Measurements from ENCODE around the gene ZGRF1. TPM values are rescaled to one million over a fixed set of nuclear protein-coding genes. Genes with fewer than 3 reads are reported as not detected.
"Not testable (repeated sequence)": the region's sequence is repeated elsewhere in the genome, so short reads cannot be mapped to it uniquely, and the experiment has no call there.

Gene ZGRF1
- total and polyA plus RNA-seq, 2 donors (not counting 3 experiments of a cell fraction or from before 2014, with no cell fraction given), result 2.4 to 14.4 TPM

DNA sequence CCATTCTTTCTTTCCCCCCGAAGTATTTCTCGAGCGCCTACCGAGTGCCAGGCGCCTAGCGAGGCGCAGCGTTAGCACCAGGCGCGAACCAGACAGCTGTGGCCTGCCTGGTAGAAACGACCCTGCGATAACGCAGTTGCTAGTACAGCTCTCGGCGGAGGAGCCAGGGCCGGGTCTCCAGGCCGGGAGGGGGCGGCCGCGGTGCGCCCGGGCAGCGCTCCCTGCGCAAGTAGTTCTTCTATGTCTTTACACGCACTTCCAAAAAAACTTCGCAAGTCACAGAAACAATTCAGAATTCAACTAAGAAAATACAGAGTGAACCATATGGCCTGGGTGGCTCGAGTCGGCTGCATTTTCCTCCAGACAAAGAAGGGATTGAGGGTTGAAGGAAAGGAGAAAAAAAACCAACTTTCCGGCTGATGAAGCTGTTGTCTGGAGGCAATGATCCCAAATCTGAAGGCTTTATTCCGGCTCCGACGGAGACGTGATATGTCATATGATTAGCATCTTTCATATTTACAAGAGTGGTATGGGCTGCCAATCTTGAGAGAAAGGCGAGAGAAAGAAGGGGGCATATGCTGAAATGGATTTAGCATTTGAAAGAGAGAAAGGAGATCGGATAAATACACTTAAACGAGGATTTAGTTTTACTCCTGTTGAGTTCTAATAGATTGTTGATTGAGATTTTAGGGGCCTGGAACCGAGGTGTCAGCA lies 113.5 kb downstream of the ZGRF1 start:
- H3K27ac ChIP-seq (ENCODE audit: insufficient read depth, low read depth, low read length), result no peak overlapping the region
- no peaks in the 10 kb centered on the region for H3K9me3 ChIP-seq (replicated peaks; ENCODE audit: control insufficient read depth, insufficient read depth, low read length)
- no peaks in the 10 kb centered on the region for H3K79me2 ChIP-seq (ENCODE audit: control insufficient read depth, insufficient read depth, low read length)
- H3K4me1 ChIP-seq (ENCODE audit: control insufficient read depth, extremely low read depth, insufficient read depth, low read length), result peaks cover 10% of the 10 kb centered on the region
- H3K4me3 ChIP-seq (replicated peaks in 1 of 3; ENCODE audit: insufficient read depth in 1 of 3, low read depth in 1 of 3, low read length in 3 of 3), result peak overlapping the region; percentile 1 to 56 (median 18)
- H3K9me1 ChIP-seq (replicated peaks; ENCODE audit: control insufficient read depth, extremely low read depth, insufficient read depth, low read length), result no peaks in the 10 kb centered on the region
- no peaks in the 10 kb centered on the region for H3K36me3 ChIP-seq (ENCODE audit: control insufficient read depth in 2 of 2, extremely low read depth in 1 of 2, insufficient read depth in 2 of 2, low read length in 2 of 2)
- intact Hi-C loops (cut with micrococcal nuclease), result loop anchor here (1.0 to 5.0 kb wide), 6 partner anchors 81 to 461 kb away; partner anchors contain the start of genes AP1AR, LARP7 and ZGRF1
- peaks cover 3% of the 10 kb centered on the region for H4K20me1 ChIP-seq (replicated peaks; ENCODE audit: control insufficient read depth, extremely low read depth, insufficient read depth, low read length)
- TF ChIP-seq JUN (IDR thresholded peaks at IDR 0.05; ENCODE audit: borderline replicate concordance, insufficient read depth, insufficient read length, low read depth) (no peak), EZH2 (IDR thresholded peaks at IDR 0.05; ENCODE audit: borderline replicate concordance, low read depth, low read length, severe bottlenecking) (peak; percentile 44)
- TF ChIP-seq, protein P1, sequence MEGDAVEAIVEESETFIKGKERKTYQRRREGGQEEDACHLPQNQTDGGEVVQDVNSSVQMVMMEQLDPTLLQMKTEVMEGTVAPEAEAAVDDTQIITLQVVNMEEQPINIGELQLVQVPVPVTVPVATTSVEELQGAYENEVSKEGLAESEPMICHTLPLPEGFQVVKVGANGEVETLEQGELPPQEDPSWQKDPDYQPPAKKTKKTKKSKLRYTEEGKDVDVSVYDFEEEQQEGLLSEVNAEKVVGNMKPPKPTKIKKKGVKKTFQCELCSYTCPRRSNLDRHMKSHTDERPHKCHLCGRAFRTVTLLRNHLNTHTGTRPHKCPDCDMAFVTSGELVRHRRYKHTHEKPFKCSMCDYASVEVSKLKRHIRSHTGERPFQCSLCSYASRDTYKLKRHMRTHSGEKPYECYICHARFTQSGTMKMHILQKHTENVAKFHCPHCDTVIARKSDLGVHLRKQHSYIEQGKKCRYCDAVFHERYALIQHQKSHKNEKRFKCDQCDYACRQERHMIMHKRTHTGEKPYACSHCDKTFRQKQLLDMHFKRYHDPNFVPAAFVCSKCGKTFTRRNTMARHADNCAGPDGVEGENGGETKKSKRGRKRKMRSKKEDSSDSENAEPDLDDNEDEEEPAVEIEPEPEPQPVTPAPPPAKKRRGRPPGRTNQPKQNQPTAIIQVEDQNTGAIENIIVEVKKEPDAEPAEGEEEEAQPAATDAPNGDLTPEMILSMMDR (IDR thresholded peaks at IDR 0.05; ENCODE audit: extremely low read depth in 1 of 2, insufficient read depth in 1 of 2, low read depth in 1 of 2, low read length in 2 of 2), result peak; percentile 27 to 47
- peak; percentile 62 for FAIRE-seq
- BruUV-seq (replicated peaks), result no TSS peak
- peak; percentile 49 for DNase-seq (ENCODE audit: low read depth, low spot score)
- H3K9ac ChIP-seq (replicated peaks; ENCODE audit: extremely low read depth, insufficient read depth, low read length), result no peak overlapping the region
- POLR2A ChIA-PET, result no interaction called here
- CTCF ChIA-PET, result interaction anchor here (0.6 to 4.0 kb wide), 14 partner anchors 8 to 424 kb away, joined by 3 to 23 read pairs (median 5); no protein-coding TSS in a partner anchor
- H3K27me3 ChIP-seq (ENCODE audit: control insufficient read depth in 2 of 2, insufficient read depth in 2 of 2, low read length in 2 of 2), result peaks cover 68 to 90% of the 10 kb centered on the region in 2 experiments
- dilution Hi-C loops (cut with MboI; ENCODE audit: extremely low pct_ligation_motif_present, low sequenced_read_pairs), result no loop called here
- H2AFZ ChIP-seq (ENCODE audit: low read depth, low read length), result peak overlapping the region; percentile 30
- peak overlapping the region; percentile 80 for H3K4me2 ChIP-seq (ENCODE audit: insufficient read depth, low read length)

DNA sequence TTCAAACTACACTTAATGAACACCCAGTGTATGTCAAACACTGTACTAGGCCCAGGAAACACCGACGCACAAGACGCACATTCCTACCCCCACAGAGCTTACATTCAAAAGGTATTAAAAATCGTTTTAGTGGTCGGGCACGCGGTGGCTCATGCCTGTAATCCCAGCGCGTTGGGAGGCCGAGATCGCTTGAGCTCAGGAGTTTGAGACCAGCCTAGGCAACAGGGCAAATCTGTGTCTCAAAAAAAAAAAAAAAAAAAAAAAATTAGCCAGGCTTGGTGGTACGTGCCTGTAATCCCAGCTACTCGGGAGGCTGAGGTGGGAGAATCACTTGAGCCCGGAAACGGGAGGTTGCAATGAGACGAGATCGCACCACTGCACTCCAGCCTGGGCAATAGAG lies 114.3 kb downstream of the ZGRF1 start:
- H4K20me1 ChIP-seq (replicated peaks; ENCODE audit: control insufficient read depth, extremely low read depth, insufficient read depth, low read length); H3K9me1 ChIP-seq (replicated peaks; ENCODE audit: control insufficient read depth, extremely low read depth, insufficient read depth, low read length); H3K4me3 ChIP-seq (replicated peaks in 1 of 3; ENCODE audit: insufficient read depth in 1 of 3, low read depth in 1 of 3, low read length in 3 of 3); H3K27ac ChIP-seq (ENCODE audit: insufficient read depth, low read depth, low read length); H3K9ac ChIP-seq (replicated peaks; ENCODE audit: extremely low read depth, insufficient read depth, low read length); H3K4me1 ChIP-seq (ENCODE audit: control insufficient read depth, extremely low read depth, insufficient read depth, low read length); H2AFZ ChIP-seq (ENCODE audit: low read depth, low read length); H3K4me2 ChIP-seq (ENCODE audit: insufficient read depth, low read length); BruUV-seq (replicated peaks); FAIRE-seq; dilution Hi-C loops (cut with MboI; ENCODE audit: extremely low pct_ligation_motif_present, low sequenced_read_pairs); H3K36me3 ChIP-seq (ENCODE audit: control insufficient read depth in 2 of 2, extremely low read depth in 1 of 2, insufficient read depth in 2 of 2, low read length in 2 of 2); DNase-seq (ENCODE audit: low read depth, low spot score); H3K79me2 ChIP-seq (ENCODE audit: control insufficient read depth, insufficient read depth, low read length); H3K9me3 ChIP-seq (replicated peaks; ENCODE audit: control insufficient read depth, insufficient read depth, low read length): not testable (repeated sequence)
- intact Hi-C loops (cut with micrococcal nuclease), result loop anchor here (5.0 kb wide), 5 partner anchors 115 to 460 kb away; partner anchors contain the start of genes AP1AR, LARP7 and ZGRF1
- peaks cover 75 to 95% of the 10 kb centered on the region in 2 experiments for H3K27me3 ChIP-seq (ENCODE audit: control insufficient read depth in 2 of 2, insufficient read depth in 2 of 2, low read length in 2 of 2)
- POLR2A ChIA-PET, result interaction anchor here (0.7 kb wide), 1 partner anchor 11 kb away, joined by 6 read pairs; no protein-coding TSS in a partner anchor
- CTCF ChIA-PET, result interaction anchor here (0.6 to 4.0 kb wide), 11 partner anchors 9 to 423 kb away, joined by 3 to 23 read pairs (median 5); no protein-coding TSS in a partner anchor

Data from endothelial cell of umbilical vein (primary cell).